Endothelial cell of umbilical vein (primary cell): Measurements from ENCODE around the gene RPL22L1. TPM values are rescaled to one million over a fixed set of nuclear protein-coding genes. Genes with fewer than 3 reads are reported as not detected.

ENCODE experiments used
- BruUV-seq: library from RNA; stranded (reverse); fragments of 400-500 nt; replicated peaks from 2 replicates; lab custom pipeline; 2021; lab: Mats Ljungman, UMichigan
- CTCF ChIA-PET: fragments of 300-600, 350-600 bp; sonication (Branson Sonifier 250); formaldehyde crosslinking; loops from one replicate; lab custom pipeline; 2021; ENCODE audit warnings: antibody characterized with exemption, inconsistent platforms; lab: Charles Lee
- POLR2A ChIA-PET: fragments of 300-600, 350-600 bp; sonication (Branson Sonifier 250); formaldehyde crosslinking; loops from one replicate; lab custom pipeline; 2021; ENCODE audit warnings: antibody characterized with exemption, inconsistent platforms; lab: Charles Lee
- DNase-seq: peaks from one replicate; pipeline ENCODE4 v3.0.0-alpha.2; 2011; ENCODE audit warnings: low read depth, low spot score
- FAIRE-seq: peaks from 2 replicates; lab custom pipeline; 2011; peaks lifted over from hg19 to GRCh38; lab: Jason Lieb, UNC
- H2AFZ ChIP-seq: 2 replicates; pipeline ENCODE4 v1.6.0; 2012; ENCODE audit warnings: low read depth, low read length, control low read depth, inconsistent platforms
- H3K27ac ChIP-seq: 2 replicates; pipeline ENCODE4 v1.5.1; 2011; ENCODE audit warnings: low read depth, mild to moderate bottlenecking, control low read depth, low read length, moderate library complexity; ENCODE audit not compliant: insufficient read depth
- H3K27me3 ChIP-seq, 2 experiments: 2 replicates each; pipeline versions ENCODE4 v1.6.0 to v1.6.1; 2011; ENCODE audit warnings: low read length in 2 of 2, mixed read lengths in 1 of 2; ENCODE audit not compliant: control insufficient read depth in 2 of 2, insufficient read depth in 2 of 2
- H3K36me3 ChIP-seq, 2 experiments: 2 replicates in 1 of 2; 3 replicates in 1 of 2; pipeline ENCODE4 v1.5.1; 2011; ENCODE audit warnings: low read length in 2 of 2, mild to moderate bottlenecking in 1 of 2, moderate library complexity in 1 of 2; ENCODE audit not compliant: control insufficient read depth in 2 of 2, insufficient read depth in 2 of 2; ENCODE audit errors: extremely low read depth in 1 of 2
- H3K4me1 ChIP-seq: 3 replicates; pipeline ENCODE4 v1.5.1; 2011; ENCODE audit warnings: mild to moderate bottlenecking, low read length; ENCODE audit not compliant: control insufficient read depth, insufficient read depth; ENCODE audit errors: extremely low read depth
- H3K4me2 ChIP-seq: 2 replicates; pipeline ENCODE4 v1.6.1; 2011; ENCODE audit warnings: low read length, control low read depth, mixed read lengths; ENCODE audit not compliant: insufficient read depth
- H3K4me3 ChIP-seq, 3 experiments: fragments of 200-600 bp in 1 of 3; sonication (generic), shearing (Covaris generic) in 1 of 3; replicated peaks in 1 of 3; 2 replicates each; pipeline ENCODE4 v1.5.1; 2011 to 2016; ENCODE audit warnings: control low read depth in 3 of 3, low read length in 3 of 3, mild to moderate bottlenecking in 2 of 3, inconsistent platforms in 1 of 3, low read depth in 1 of 3, moderate library complexity in 1 of 3; ENCODE audit not compliant: insufficient read depth in 1 of 3
- H3K79me2 ChIP-seq: 2 replicates; pipeline ENCODE4 v1.6.0; 2012; ENCODE audit warnings: low read length, inconsistent platforms; ENCODE audit not compliant: control insufficient read depth, insufficient read depth
- H3K9ac ChIP-seq: replicated peaks from 2 replicates; pipeline ENCODE3; 2011; ENCODE audit warnings: low read length, control low read depth; ENCODE audit not compliant: insufficient read depth; ENCODE audit errors: extremely low read depth
- H3K9me1 ChIP-seq: replicated peaks from 3 replicates; pipeline ENCODE4 v1.6.0; 2011; ENCODE audit warnings: mild to moderate bottlenecking, low read length; ENCODE audit not compliant: control insufficient read depth, insufficient read depth; ENCODE audit errors: extremely low read depth
- H3K9me3 ChIP-seq: replicated peaks from 2 replicates; pipeline ENCODE4 v1.5.1; 2012; ENCODE audit warnings: low read length, inconsistent platforms; ENCODE audit not compliant: control insufficient read depth, insufficient read depth
- H4K20me1 ChIP-seq: replicated peaks from 2 replicates; pipeline ENCODE3; 2011; ENCODE audit warnings: mild to moderate bottlenecking, low read length; ENCODE audit not compliant: control insufficient read depth, insufficient read depth; ENCODE audit errors: extremely low read depth
- CTCF ChIP-seq, 2 donors: IDR thresholded peaks; 1 replicate in 1 of 2; 2 replicates in 1 of 2; pipeline ENCODE4 v1.5.1; 2011; ENCODE audit warnings: low read length in 2 of 2, mild to moderate bottlenecking in 2 of 2, moderate library complexity in 2 of 2, control low read depth in 1 of 2, inconsistent platforms in 1 of 2, low read depth in 1 of 2; ENCODE audit not compliant: insufficient read depth in 1 of 2; ENCODE audit errors: extremely low read depth in 1 of 2
- EZH2 ChIP-seq: IDR thresholded peaks from 2 replicates; pipeline ENCODE4 v1.6.1; 2012; ENCODE audit warnings: borderline replicate concordance, low read depth, mild to moderate bottlenecking, moderate library complexity, low read length, inconsistent platforms; ENCODE audit not compliant: severe bottlenecking
- FOS ChIP-seq: IDR thresholded peaks from 2 replicates; pipeline ENCODE4 v1.6.1; 2011; ENCODE audit warnings: mild to moderate bottlenecking, low read length, moderate library complexity, borderline replicate concordance; ENCODE audit not compliant: insufficient read depth
- GATA2 ChIP-seq: IDR thresholded peaks from 2 replicates; pipeline ENCODE4 v1.7.0; 2011; ENCODE audit warnings: low read depth, mild to moderate bottlenecking, moderate library complexity, mixed read lengths, low read length; ENCODE audit not compliant: insufficient read length, insufficient read depth
- JUN ChIP-seq: IDR thresholded peaks from 2 replicates; pipeline ENCODE4 v1.6.1; 2011; ENCODE audit warnings: borderline replicate concordance, low read depth; ENCODE audit not compliant: insufficient read length, insufficient read depth
- MYC ChIP-seq: IDR thresholded peaks from one replicate; pipeline ENCODE4 v1.6.1; 2011; ENCODE audit warnings: mild to moderate bottlenecking, low read depth, low read length
- POLR2A ChIP-seq: IDR thresholded peaks from 2 replicates; pipeline ENCODE4 v1.6.1; 2012; ENCODE audit warnings: low read depth, mild to moderate bottlenecking, control low read depth, low read length
- POLR2AphosphoS5 ChIP-seq: IDR thresholded peaks from 2 replicates; pipeline ENCODE4 v1.6.1; 2012; ENCODE audit warnings: low read depth, mild to moderate bottlenecking, control low read depth, low read length, moderate library complexity; ENCODE audit not compliant: insufficient read depth
- dilution Hi-C: fragments of 300-500 bp; cut with MboI; formaldehyde crosslinking; loops from one replicate; pipeline ENCODE4 v1.15.0; 2019; ENCODE audit warnings: low sequenced_read_pairs; ENCODE audit not compliant: extremely low pct_ligation_motif_present
- intact Hi-C: fragments of 100-400 bp; cut with micrococcal nuclease; formaldehyde crosslinking; loops from one replicate; pipeline ENCODE4 v1.10.0; 2022
- polyA plus RNA-seq, 4 experiments: library from polyadenylated mRNA; depleted of rRNA in 3 of 4; stranded (reverse) in 3 of 4; unstranded in 1 of 4; fragments of >200 nt; gene quantifications; 2 replicates each; pipeline versions ENCODE4 v1.2.1 to v1.2.3, GENCODE V29; 2011 to 2012; ENCODE audit warnings: missing spikeins in 1 of 4
- total RNA-seq: library from RNA; stranded (reverse); gene quantifications from 2 replicates; pipeline ENCODE4 v1.2.3, GENCODE V29; 2021
- TF ChIP-seq, protein P1 (sequence below): IDR thresholded peaks from 2 replicates; pipeline ENCODE4 v1.6.1; 2011; ENCODE audit not compliant: insufficient read depth, insufficient read length

RPL22L1 gene
- total and polyA plus RNA-seq, 2 donors (not counting 3 experiments of a cell fraction or from before 2014, with no cell fraction given) = 65.0 to 176 TPM

DNA sequence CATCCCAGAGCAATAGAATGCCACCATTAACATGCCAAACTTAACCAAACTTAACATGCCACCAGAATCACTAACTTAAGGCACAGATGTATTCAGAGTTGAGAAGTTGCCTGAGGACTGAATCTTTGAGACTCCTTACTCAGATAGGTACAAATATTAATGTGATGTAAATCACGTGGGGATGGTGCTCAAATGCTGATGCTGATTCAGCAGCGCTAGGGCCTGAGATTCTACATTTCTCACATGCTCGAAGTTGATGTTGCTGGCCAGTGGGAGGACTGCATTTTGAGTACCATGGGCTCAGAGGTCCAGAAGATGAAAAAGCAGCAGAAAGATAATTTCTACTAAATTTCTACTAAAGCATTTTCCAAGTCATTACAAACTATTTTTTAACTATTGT, 54.1 kb downstream of the RPL22L1 start:
- CTCF ChIA-PET = interaction anchor here (2.0 kb wide), 1 partner anchor 402 kb away, joined by 8 read pairs; no protein-coding TSS in a partner anchor

DNA sequence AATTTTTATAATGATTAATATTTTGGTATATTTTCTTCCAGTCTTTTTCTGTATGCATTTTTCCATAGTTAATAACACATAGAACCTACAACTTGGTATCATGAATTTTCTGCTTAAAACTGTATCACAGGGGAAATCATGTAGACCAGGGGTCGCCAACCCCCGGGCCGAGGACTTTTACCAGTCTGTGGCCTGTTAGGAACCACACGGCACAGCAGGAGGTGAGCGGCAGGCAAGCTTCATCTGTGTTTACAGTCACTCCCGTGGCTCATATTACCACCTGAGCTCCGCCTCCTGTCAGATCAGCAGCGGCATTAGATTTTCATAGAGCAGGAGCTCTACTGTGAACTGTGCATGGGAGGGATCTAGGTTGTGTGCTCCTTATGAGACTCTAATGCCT, 54.7 kb downstream of the RPL22L1 start:
- CTCF ChIA-PET = interaction anchor here (7.5 kb wide), 1 partner anchor 401 kb away, joined by 525 read pairs; the partner anchor contains the start of gene CLDN11
- no TSS peak for BruUV-seq
- Histone ChIP-seq H3K9ac (no peak overlapping the region), H3K9me1 (no peaks in the 10 kb centered on the region), H3K4me1 (peaks cover 18% of the 10 kb centered on the region), H3K27ac (no peak overlapping the region), H3K4me3 (no peak overlapping the region), H3K4me2 (no peak overlapping the region), H3K27me3 (no peaks in the 10 kb centered on the region), H3K79me2 (no peaks in the 10 kb centered on the region), H3K9me3 (no peaks in the 10 kb centered on the region), H4K20me1 (no peaks in the 10 kb centered on the region), H3K36me3 (no peaks in the 10 kb centered on the region), H2AFZ (no peak overlapping the region)
- dilution Hi-C loops (loop anchor here (10.0 kb wide), 1 partner anchor 371 kb away; no protein-coding TSS in a partner anchor), intact Hi-C loops (no loop called here)
- POLR2A ChIA-PET = no interaction called here
- DNase-seq (no peak), FAIRE-seq (no peak)
- TF ChIP-seq CTCF (IDR thresholded peaks at IDR 0.05; ENCODE audit: extremely low read depth in 1 of 2, insufficient read depth in 1 of 2, low read depth in 1 of 2, low read length in 2 of 2) (no peak), POLR2AphosphoS5 (no peak), MYC (no peak), EZH2 (no peak), POLR2A (no peak), JUN (no peak), FOS (no peak), GATA2 (no peak)
- TF ChIP-seq, protein P1, sequence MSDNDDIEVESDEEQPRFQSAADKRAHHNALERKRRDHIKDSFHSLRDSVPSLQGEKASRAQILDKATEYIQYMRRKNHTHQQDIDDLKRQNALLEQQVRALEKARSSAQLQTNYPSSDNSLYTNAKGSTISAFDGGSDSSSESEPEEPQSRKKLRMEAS = no peak

More for the DNA sequence above, 54.1 kb downstream of the RPL22L1 start:
- Histone ChIP-seq H3K4me2 (no peak overlapping the region), H4K20me1 (no peaks in the 10 kb centered on the region), H3K36me3 (no peaks in the 10 kb centered on the region), H3K79me2 (no peaks in the 10 kb centered on the region), H3K9me3 (no peaks in the 10 kb centered on the region), H3K27me3 (no peaks in the 10 kb centered on the region), H2AFZ (no peak overlapping the region), H3K4me1 (peaks cover 13% of the 10 kb centered on the region), H3K4me3 (no peak overlapping the region), H3K27ac (no peak overlapping the region), H3K9me1 (no peaks in the 10 kb centered on the region), H3K9ac (no peak overlapping the region)
- intact Hi-C loops = no loop called here
- no peak for TF ChIP-seq POLR2A
- no peak for TF ChIP-seq MYC
- TF ChIP-seq FOS = no peak
- no peak for TF ChIP-seq POLR2AphosphoS5
- TF ChIP-seq GATA2 = no peak
- dilution Hi-C loops = loop anchor here (10.0 kb wide), 1 partner anchor 371 kb away; no protein-coding TSS in a partner anchor
- no peak for FAIRE-seq
- no TSS peak for BruUV-seq
- POLR2A ChIA-PET = no interaction called here
- no peak for DNase-seq
